Glomerular endothelial cell (primary cell): ENCODE data around the gene C17orf58. TPM values are rescaled to one million over a fixed set of nuclear protein-coding genes. Genes with fewer than 3 reads are reported as not detected.
A peak's percentile ranks its signal among the peaks of the same experiment; 100 is the strongest.
"Not testable (repeated sequence)": the region's sequence is repeated elsewhere in the genome, so short reads cannot be mapped to it uniquely, and the experiment has no call there.

Experiments
- DNase-seq: peaks from one replicate; pipeline ENCODE4 v3.0.0-alpha.2; 2011; ENCODE audit warnings: low read depth, low spot score; ENCODE audit errors: extremely low read depth
- total RNA-seq: library from RNA; depleted of rRNA; stranded (reverse); fragments of >200 nt; gene quantifications from 2 replicates; pipeline ENCODE4 v1.2.3, GENCODE V29; 2015

C17orf58 gene
- 11.7 and 16.8 TPM in 2 replicates for total RNA-seq

DNA sequence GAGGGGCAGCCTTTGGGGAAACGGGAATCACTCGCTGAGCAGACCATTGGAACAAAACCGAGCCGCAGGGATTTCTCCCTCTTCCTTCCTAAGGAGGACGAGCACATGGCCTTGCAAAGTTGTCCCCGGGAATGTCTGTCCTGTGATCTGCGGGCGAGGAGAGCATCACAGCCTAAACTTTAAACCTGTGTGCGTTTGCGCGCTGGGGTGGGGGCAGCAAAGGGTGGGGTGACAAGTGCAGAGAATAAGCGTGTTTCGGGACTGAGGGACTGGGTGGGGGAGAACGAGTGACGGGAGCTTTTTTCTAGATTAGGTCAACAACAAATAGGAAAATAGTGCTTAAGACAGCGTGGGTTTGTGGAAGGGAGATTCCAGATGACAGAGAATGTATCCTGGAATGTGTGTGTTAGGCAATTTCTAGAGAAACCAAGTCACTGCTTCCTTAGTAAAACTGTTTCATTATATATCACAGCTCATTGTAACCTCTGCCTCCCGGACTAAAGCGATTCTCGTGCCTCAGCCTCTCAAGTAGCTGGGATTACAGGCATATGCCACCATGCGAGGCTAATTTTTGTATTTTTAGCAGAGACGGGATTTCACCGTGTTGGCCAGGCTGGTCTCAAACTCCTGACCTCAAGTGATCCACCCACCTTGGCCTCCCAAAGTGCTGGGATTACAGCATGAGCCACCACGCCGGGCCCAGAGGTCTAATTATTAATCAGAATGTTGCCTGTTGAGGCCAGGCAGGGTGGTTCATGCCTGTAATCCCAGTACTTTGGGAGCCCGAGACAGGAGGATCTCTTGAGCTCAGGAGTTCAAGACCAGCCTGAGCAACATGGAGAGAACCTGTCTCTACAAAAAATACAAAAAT lies at the start of gene C17orf58:
Gene C17orf58 (minus strand): TSS at position 169 of the 871 bp plus-strand sequence. CDS start 271 bp downstream, outside the sequence.
- DNase-seq = not testable (repeated sequence)

- no peak for DNase-seq
Observed at GRCh38 chr17:68036304-68037147, 40.3 kb upstream of the C17orf58 start.

DNA sequence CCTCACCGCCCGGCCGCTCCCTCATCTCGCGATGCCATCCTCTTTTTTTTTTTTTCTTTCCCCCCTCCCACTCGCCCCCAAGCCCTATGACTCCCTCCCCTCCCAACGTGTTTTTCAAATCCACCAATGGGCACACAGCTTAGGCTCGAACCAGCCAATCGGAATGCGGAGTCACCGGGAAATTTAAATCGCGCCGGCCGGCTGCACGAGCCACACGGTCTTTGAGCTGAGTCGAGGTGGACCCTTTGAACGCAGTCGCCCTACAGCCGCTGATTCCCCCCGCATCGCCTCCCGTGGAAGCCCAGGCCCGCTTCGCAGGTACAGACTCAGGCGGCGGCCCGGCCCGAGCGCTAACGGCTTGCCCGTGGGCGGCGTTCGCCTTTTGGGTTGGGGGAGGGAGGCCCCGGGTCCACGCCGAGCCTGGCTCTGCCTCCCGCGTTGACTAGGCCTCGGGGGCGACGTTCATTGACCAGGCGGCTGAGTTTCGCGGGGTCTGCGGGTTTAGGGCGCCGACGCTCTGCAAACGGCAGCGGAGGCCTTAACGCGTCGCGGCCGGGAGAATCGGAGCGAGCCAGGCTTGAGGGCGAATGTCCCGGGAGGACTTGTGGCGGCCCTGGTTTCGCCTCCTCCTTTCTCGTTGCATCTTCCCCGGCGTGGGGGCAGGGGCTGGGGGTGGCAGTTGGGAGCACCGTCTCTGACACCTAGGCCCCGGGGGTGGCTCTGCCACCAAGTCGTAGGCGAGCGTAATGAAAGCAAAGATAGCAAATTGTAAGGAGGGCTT lies 39.4 kb upstream of the C17orf58 start, which contains the start of gene KPNA2:
Gene KPNA2 (plus strand): TSS at position 213 of the 781 bp plus-strand sequence. CDS start 1,398 bp downstream, outside the sequence.
- DNase-seq = peak; percentile 90

DNA sequence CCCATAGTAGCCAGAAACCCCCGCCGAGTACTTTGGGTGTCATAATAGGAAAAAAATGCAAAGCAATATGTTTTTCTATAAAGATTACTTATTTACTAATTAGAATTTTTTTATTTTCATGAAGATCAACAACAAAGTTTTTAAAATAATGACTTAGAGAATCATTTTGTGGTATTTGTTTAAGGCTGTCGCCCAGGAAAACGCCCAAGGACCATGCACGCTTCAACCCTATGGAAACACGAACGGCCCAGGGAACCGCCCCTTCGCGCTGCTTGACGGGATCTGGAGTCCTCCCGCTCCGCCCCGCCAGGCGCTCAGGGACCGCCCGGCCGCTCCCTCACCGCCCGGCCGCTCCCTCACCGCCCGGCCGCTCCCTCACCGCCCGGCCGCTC lies 38.9 kb upstream of the C17orf58 start:
- DNase-seq = no peak

DNA sequence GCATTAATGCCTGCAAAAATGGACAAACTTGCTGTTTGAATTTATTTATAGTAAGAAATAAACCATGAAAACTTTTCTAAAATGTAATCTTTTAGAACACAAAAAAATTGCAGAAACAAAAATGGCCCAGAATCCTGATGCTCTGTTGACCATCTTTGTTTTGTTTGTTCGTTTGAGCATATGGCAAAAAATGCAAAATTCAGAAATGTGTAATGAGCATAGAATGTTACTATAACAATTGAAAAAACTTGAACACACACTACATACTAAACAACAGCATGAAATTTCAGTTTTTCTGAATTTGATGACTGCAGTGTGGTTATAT lies 38.1 kb upstream of the C17orf58 start:
- no peak for DNase-seq

GRCh38 chr17:68033636-68034451 lies 37.6 kb upstream of the C17orf58 start:
- no peak for DNase-seq

DNA sequence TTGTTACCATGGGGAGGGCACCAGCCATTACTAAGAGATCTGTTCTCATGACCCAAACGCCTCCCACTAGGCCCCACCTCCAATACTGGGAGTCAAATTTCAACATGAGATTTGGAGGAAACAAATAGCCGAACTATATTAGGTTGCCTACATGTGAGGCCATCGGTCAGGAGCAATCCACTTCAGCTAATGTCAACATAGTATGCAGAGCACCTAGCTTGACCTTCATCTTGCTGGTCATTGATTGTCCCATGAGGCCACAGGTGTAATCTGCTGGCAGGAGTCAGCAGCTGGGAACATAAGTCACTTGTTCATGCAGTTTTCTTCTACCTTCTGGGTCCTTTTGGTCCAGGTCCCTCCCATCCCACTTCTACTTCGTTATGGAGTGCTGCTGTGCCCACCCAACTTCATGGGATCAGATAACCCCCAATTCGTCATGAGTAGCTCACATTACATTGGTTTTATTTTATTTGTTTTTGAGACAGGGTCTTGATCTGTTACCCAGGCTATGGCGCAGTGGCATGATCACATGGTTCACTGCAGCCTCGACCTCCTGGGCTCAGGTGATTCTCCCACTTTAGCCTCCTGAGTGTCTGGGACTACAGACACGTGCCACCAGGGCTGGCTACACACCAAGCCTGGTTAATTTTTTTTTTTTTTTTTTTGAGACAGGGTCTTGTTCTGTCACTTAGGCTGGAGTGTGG lies 33.4 kb upstream of the C17orf58 start:
- no peak for DNase-seq

DNA sequence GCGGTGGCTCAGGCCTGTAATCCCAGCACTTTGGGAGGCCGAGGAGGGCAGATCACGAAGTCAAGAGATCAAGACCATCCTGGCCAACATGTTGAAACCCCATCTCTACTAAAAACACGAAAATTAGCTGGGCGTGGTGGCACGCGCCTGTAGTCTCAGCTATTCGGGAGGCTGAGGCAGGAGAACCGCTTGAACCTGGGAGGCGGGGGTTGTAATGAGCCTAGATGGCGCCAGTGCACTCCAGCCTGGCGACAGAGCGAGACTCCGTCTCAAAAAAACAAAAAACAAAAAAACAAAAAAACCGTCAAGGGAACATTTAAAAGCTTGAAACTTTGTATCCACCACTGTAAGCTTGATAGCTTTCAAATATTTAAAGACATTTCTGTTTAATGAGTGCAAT lies 26.3 kb upstream of the C17orf58 start:
- not testable (repeated sequence) for DNase-seq

- DNase-seq = no peak
Observed at GRCh38 chr17:68021963-68022362, 25.7 kb upstream of the C17orf58 start.

DNA sequence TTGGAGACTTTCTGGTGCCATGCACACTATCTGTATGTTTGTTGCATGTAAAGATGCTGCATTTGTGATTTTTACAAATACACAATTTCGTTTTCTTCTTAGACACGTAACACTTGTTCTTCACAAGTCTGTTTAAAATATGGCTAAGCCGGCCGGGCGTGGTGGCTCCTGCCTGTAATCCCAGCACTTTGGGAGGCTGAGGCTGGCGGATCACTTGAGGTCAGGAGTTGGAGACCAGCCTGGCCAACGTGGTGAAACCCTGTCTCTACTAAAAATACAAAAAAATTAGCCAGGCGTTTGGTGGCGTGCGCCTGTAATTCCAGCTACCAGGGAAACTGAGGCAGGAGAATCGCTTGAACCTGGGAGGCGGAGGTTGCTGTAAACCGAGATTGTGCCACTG lies 24.5 kb upstream of the C17orf58 start:
- not testable (repeated sequence) for DNase-seq

- DNase-seq = no peak
Observed at GRCh38 chr17:68020409-68020756, 24.1 kb upstream of the C17orf58 start.

GRCh38 chr17:68019675-68020408 lies 23.6 kb upstream of the C17orf58 start:
- peak; percentile 74 for DNase-seq

DNA sequence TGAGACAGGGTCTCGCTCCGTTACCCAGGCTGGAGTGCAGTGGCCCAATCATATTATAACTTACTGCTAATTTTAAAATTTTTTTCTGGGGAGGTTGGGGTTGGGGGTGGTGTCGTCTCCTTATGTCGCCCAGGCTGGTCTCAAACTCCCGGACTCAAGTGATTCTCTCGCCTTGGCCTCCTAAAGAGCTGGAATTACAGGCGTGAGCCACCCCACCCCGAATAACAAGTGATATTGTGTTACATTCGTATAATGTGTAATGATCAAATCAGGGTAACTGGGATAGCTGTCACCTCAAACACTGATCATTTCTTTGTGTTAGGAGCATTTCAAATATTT lies 23.0 kb upstream of the C17orf58 start:
- DNase-seq = no peak

GRCh38 chr17:68018493-68018892 lies 22.2 kb upstream of the C17orf58 start:
- DNase-seq = not testable (repeated sequence)

- no peak for DNase-seq
Observed at GRCh38 chr17:68016838-68017237, 20.6 kb upstream of the C17orf58 start.

DNA sequence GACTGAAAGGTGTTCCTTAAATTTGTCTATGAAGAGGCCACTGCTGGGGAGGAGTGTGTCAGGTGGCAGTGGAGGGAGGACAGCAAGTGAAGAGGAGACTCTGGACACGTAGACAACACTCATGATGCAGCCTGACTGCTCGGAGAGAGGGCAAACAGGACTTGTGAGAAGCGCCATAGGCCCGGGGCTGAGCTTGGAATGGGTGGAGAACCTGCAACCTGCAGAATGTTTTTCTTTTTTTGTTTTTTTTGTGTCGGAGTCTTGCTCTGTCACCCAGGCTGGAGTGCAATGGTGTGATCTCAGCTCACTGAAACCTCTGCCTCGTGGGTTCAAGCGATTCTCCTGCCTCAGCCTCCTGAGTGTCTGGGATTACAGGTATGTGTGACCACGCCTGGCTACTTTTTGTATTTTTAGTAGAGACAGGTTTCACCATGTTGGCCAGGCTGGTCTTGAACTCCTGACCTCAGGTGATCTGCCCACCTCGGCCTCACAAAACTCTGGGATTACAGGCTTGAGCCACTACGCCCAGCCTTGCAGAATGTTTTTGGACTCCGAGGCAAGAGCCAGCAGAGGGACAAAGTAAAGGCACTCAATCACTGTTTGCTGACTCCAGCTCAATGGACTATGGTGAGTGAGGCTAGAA lies 18.9 kb upstream of the C17orf58 start:
- DNase-seq = no peak

- DNase-seq = no peak
Observed at GRCh38 chr17:68013385-68013784, 17.1 kb upstream of the C17orf58 start.

DNA sequence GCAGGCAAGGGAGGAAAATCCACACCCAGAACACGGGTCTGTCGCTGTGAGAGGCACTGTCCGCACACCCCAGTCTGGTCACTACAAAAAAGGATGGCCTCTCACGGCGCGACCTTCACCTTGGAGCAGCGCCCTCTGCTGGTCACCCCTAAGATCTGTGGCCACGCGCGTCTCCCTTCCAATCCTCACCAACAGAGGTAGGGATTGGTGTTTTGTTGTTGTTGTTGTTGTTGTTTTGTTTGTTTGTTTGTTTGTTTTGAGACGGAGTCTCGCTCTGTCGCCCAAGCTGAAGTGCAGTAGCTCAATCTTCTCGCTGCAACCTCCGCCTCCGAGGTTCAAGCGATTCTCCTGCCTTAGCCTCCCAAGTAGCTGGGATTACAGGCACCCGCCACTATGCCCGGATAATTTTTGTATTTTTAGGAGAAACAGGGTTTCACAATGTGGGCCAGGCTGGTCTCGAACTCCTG lies 15.0 kb upstream of the C17orf58 start:
- DNase-seq = no peak
